ENCODE measurements around the gene FRY. TPM values are rescaled to one million over a fixed set of nuclear protein-coding genes. Genes with fewer than 3 reads are reported as not detected.
A peak's percentile ranks its signal among the peaks of the same experiment; 100 is the strongest.

FRY gene
- total and polyA plus RNA-seq, 2 of the 13 experiments (the other 11 are each of a cell fraction or from before 2014, with no cell fraction given), result 8.2 to 13.1 TPM

DNA sequence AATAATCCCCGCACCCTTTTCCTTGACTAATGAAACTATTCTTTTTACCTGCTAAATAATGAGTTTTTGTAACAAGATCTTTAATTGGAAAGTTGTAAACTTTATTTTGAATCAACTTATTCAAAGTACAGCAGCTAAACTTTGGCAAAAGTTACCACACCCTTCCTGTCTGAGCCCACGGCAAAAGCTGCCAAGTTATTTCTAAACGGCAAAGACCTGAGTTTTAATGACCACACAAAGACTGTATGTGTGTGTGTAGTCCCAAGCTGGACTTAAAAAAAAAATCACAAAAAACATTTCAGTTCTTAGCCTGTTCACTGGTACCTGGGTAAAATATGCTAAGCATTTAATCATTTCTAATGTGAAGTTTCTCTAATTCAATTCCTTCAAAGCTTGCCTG is 222.8 kb downstream of the FRY start:
- Histone ChIP-seq H4K20me1 (ENCODE audit: insufficient read depth, low read length) (no peaks in the 10 kb centered on the region), H3K36me3 (replicated peaks in 1 of 2; ENCODE audit: control insufficient read depth in 1 of 2, insufficient read depth in 2 of 2, low read length in 2 of 2) (peaks cover 9 to 21% of the 10 kb centered on the region in 2 experiments), H2AFZ (ENCODE audit: low read length) (no peak overlapping the region), H3K4me3 (replicated peaks in 1 of 3; ENCODE audit: insufficient read depth in 1 of 3, low read depth in 2 of 3, low read length in 3 of 3) (peak overlapping the region in 2 of 3 experiments; percentile 24 to 59; a peak in 1 of 6 replicates), H3K9ac (ENCODE audit: insufficient read depth, low read depth, low read length) (peak overlapping the region; percentile 70), H3K4me1 (ENCODE audit: insufficient read depth, low read length) (peaks cover 67% of the 10 kb centered on the region), H3K79me2 (ENCODE audit: insufficient read depth, low read length) (no peaks in the 10 kb centered on the region), H3K4me2 (ENCODE audit: low read depth, low read length) (peak overlapping the region; percentile 77), H3K27me3 (ENCODE audit: control insufficient read depth in 1 of 2, insufficient read depth in 2 of 2, low read length in 2 of 2) (no peaks in the 10 kb centered on the region), H3K9me3 (ENCODE audit: low read length) (no peaks in the 10 kb centered on the region), H3K27ac (ENCODE audit: extremely low read length, insufficient read depth, low read length) (peak overlapping the region; percentile 92)
- BruUV-seq (replicated peaks), result no TSS peak
- CTCF ChIA-PET (ENCODE audit: low intra/inter-chr PET ratio, low total read pairs), result no interaction called here
- intact Hi-C loops (cut with micrococcal nuclease; ENCODE audit: unreplicated experiment) (no loop called here), in situ Hi-C loops (cut with HindIII; ENCODE audit: extremely low pct_ligation_motif_present, low pct_unique_long_range_greater_than_20kb) (no loop called here)
- 0 out of 2 replicates have a peak, but pooled peaks have one; percentile 7 for TF ChIP-seq ZFY (CRISPR knock-in tag; IDR thresholded peaks at IDR 0.05)
- TF ChIP-seq MYNN (CRISPR knock-in tag; IDR thresholded peaks at IDR 0.05; ENCODE audit: low read depth), result no peak
- ATAC-seq (no peak), DNase-seq (ENCODE audit: low spot score) (no peak), FAIRE-seq (peak; percentile 26)
- POLR2A ChIA-PET, result interaction anchor here (0.8 to 3.4 kb wide), 10 partner anchors 9 to 223 kb away, joined by 3 to 41 read pairs (median 6); partner anchors contain the start of genes BRCA2, FRY, N4BP2L1 and ZAR1L
- WGBS (ENCODE audit: low lambda C conversion rate), result 59% methylated on average over 3 of the region's 3 CpGs

DNA sequence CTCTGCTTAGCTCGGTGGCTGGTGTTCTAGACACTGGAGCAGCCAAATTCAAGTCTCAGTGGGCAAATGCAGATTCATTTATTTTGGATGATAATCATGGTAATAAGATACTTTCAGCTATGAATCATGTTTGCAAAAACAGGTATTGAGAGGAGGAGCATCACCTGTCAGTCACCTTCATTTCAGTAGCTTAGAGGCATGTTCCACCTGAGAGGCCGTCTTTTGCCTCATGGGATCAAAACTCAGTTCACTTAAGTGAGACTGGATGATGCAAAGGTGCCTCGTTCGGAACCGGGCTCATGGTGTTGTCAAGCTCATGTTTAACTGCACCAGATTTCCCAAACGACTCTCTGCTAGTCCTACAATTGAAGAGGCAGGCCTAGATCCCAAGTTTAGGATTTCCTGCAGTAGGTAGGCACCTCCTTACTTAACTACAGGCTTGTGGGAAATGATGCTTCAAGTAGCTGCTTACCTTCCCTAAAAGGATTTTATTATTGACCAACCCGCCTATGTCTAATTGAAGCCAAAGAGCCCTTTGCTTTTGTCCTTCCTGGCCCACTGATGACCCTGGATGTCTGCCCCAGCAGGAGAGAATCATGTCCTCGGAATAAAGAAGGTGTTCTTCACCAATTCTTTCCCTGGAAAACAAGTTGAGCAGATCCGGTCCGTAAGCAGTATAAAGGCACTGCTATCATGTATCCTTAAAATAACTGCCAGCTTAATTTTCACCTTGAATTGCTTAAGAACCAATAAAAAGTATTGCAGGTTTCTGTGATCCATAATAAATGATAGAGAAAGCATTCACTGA is 223.5 kb downstream of the FRY start:
- Histone ChIP-seq H3K79me2 (ENCODE audit: insufficient read depth, low read length) (no peaks in the 10 kb centered on the region), H2AFZ (ENCODE audit: low read length) (no peak overlapping the region), H3K4me1 (ENCODE audit: insufficient read depth, low read length) (peaks cover 74% of the 10 kb centered on the region), H3K4me3 (replicated peaks in 1 of 3; ENCODE audit: insufficient read depth in 1 of 3, low read depth in 2 of 3, low read length in 3 of 3) (peak overlapping the region; percentile 5 to 59 (median 24); a peak in 5 of 6 replicates), H3K27ac (ENCODE audit: extremely low read length, insufficient read depth, low read length) (peak overlapping the region; percentile 92), H4K20me1 (ENCODE audit: insufficient read depth, low read length) (no peaks in the 10 kb centered on the region), H3K4me2 (ENCODE audit: low read depth, low read length) (peak overlapping the region; percentile 77), H3K27me3 (ENCODE audit: control insufficient read depth in 1 of 2, insufficient read depth in 2 of 2, low read length in 2 of 2) (no peaks in the 10 kb centered on the region), H3K9ac (ENCODE audit: insufficient read depth, low read depth, low read length) (peak overlapping the region; percentile 70), H3K36me3 (replicated peaks in 1 of 2; ENCODE audit: control insufficient read depth in 1 of 2, insufficient read depth in 2 of 2, low read length in 2 of 2) (peaks cover 6 to 14% of the 10 kb centered on the region in 2 experiments; a peak in 4 of 5 replicates), H3K9me3 (ENCODE audit: low read length) (no peaks in the 10 kb centered on the region)
- CTCF ChIA-PET (ENCODE audit: low intra/inter-chr PET ratio, low total read pairs), result no interaction called here
- intact Hi-C loops (cut with micrococcal nuclease; ENCODE audit: unreplicated experiment) (no loop called here), in situ Hi-C loops (cut with HindIII; ENCODE audit: extremely low pct_ligation_motif_present, low pct_unique_long_range_greater_than_20kb) (no loop called here)
- ATAC-seq (peak; percentile 59), FAIRE-seq (no peak), DNase-seq (ENCODE audit: low spot score) (peak; percentile 58)
- POLR2A ChIA-PET, result interaction anchor here (0.7 to 3.4 kb wide), 23 partner anchors 9 to 283 kb away, joined by 3 to 41 read pairs (median 4); partner anchors contain the start of genes BRCA2, FRY, N4BP2L1 and N4BP2L2
- BruUV-seq (replicated peaks), result TSS peak; percentile 93
- 3% methylated on average over 10 of the region's 10 CpGs for WGBS (ENCODE audit: low lambda C conversion rate)
- TF ChIP-seq CBX5 (CRISPR knock-in tag; IDR thresholded peaks at IDR 0.05; ENCODE audit: borderline replicate concordance) (peak; percentile 36; the same call in 1 of the 2 replicates), ZFYVE20 (CRISPR knock-in tag; IDR thresholded peaks at IDR 0.05; ENCODE audit: borderline replicate concordance, low read depth) (no peak), ZFP36L1 (CRISPR knock-in tag; IDR thresholded peaks at IDR 0.05) (no peak), SALL1 (CRISPR knock-in tag; IDR thresholded peaks at IDR 0.05) (peak; percentile 37; the same call in 1 of the 2 replicates), SPEN (CRISPR knock-in tag; IDR thresholded peaks at IDR 0.05; ENCODE audit: low read depth) (0 out of 2 replicates have a peak, but pooled peaks have one; percentile 36), NFRKB (IDR thresholded peaks at IDR 0.05) (no peak), ZNF572 (CRISPR knock-in tag; IDR thresholded peaks at IDR 0.05) (no peak), ZEB1 (IDR thresholded peaks at IDR 0.05; ENCODE audit: insufficient replicate concordance, low read depth) (peak; percentile 4), SMAD3 (CRISPR knock-in tag; IDR thresholded peaks at IDR 0.05) (0 out of 2 replicates have a peak, but pooled peaks have one; percentile 15), EZH2 (conservative IDR thresholded peaks at IDR 0.05; ENCODE audit: low read depth, low read length) (no peak), HOXA7 (CRISPR knock-in tag; IDR thresholded peaks at IDR 0.05) (no peak)
- TF ChIP-seq, protein P1, sequence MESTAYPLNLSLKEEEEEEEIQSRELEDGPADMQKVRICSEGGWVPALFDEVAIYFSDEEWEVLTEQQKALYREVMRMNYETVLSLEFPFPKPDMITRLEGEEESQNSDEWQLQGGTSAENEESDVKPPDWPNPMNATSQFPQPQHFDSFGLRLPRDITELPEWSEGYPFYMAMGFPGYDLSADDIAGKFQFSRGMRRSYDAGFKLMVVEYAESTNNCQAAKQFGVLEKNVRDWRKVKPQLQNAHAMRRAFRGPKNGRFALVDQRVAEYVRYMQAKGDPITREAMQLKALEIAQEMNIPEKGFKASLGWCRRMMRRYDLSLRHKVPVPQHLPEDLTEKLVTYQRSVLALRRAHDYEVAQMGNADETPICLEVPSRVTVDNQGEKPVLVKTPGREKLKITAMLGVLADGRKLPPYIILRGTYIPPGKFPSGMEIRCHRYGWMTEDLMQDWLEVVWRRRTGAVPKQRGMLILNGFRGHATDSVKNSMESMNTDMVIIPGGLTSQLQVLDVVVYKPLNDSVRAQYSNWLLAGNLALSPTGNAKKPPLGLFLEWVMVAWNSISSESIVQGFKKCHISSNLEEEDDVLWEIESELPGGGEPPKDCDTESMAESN (CRISPR knock-in tag; conservative IDR thresholded peaks at IDR 0.05), result no peak
- TF ChIP-seq, protein P2, sequence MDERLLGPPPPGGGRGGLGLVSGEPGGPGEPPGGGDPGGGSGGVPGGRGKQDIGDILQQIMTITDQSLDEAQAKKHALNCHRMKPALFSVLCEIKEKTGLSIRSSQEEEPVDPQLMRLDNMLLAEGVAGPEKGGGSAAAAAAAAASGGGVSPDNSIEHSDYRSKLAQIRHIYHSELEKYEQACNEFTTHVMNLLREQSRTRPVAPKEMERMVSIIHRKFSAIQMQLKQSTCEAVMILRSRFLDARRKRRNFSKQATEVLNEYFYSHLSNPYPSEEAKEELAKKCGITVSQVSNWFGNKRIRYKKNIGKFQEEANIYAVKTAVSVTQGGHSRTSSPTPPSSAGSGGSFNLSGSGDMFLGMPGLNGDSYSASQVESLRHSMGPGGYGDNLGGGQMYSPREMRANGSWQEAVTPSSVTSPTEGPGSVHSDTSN (CRISPR knock-in tag; IDR thresholded peaks at IDR 0.05), result peak; percentile 58; the same call in 1 of the 2 replicates

Measured in HepG2 (cell line).